A549 (cell line): ENCODE results near the gene CHURC1. TPM values are rescaled to one million over a fixed set of nuclear protein-coding genes. Genes with fewer than 3 reads are reported as not detected.
A peak's percentile ranks its signal among the peaks of the same experiment; 100 is the strongest.

Experiments used
- ATAC-seq, 2 experiments: fragments of 200-7000 bp in 1 of 2; fragments of >200 bp in 1 of 2; cut with Nextera tagmentation in 1 of 2; cut with Tn5 transposase in 1 of 2; 3 replicates each; pipeline versions ENCODE4 v1.8.0 to v1.9.1; 2018 to 2020; ENCODE audit warnings: mild to moderate bottlenecking in 1 of 2, moderate library complexity in 1 of 2
- CTCF ChIA-PET: fragments of 300-600 bp; sonication (Branson Sonifier 250); formaldehyde crosslinking; extraction: SDS; loops from one replicate; lab custom pipeline; 2021; ENCODE audit warnings: antibody characterized with exemption, inconsistent platforms; lab: Yijun Ruan, JAX
- POLR2A ChIA-PET: fragments of 350-600 bp; formaldehyde crosslinking; extraction: SDS; loops from one replicate; lab custom pipeline; 2021; ENCODE audit warnings: antibody characterized with exemption, inconsistent platforms; lab: Yijun Ruan, JAX
- DNase-seq, 2 experiments: peaks; one replicate each; pipeline versions ENCODE4 v3.0.0 to v3.0.0-alpha.2; 2011 to 2016; ENCODE audit warnings: low read depth in 1 of 2, low spot score in 1 of 2
- FAIRE-seq: peaks from 2 replicates; lab custom pipeline; 2011; peaks lifted over from hg19 to GRCh38; lab: Jason Lieb, UNC
- H3K27ac ChIP-seq, 2 experiments: fragments of >200 bp; sonication (Bioruptor Twin); formaldehyde crosslinking; 3 replicates each; pipeline ENCODE4 v1.5.1; 2016 to 2017
- H3K4me1 ChIP-seq: fragments of >200 bp; sonication (Bioruptor Twin); formaldehyde crosslinking; 3 replicates; pipeline ENCODE4 v1.6.1; 2016
- H3K4me2 ChIP-seq: fragments of >200 bp; sonication (Bioruptor Twin); formaldehyde crosslinking; 3 replicates; pipeline ENCODE4 v1.6.1; 2016
- H3K4me3 ChIP-seq: fragments of >200 bp; sonication (Bioruptor Twin); formaldehyde crosslinking; 3 replicates; pipeline ENCODE4 v1.5.1; 2016
- H3K9me3 ChIP-seq: fragments of >200 bp; sonication (Bioruptor Twin); formaldehyde crosslinking; 3 replicates; pipeline ENCODE4 v1.6.1; 2016
- BCL3 ChIP-seq: fragments of >200 bp; sonication (Bioruptor Twin); formaldehyde crosslinking; IDR thresholded peaks from 3 replicates; pipeline ENCODE4 v1.6.1; 2016
- CEBPB ChIP-seq, 2 experiments: fragments of >200 bp in 1 of 2; sonication (Bioruptor Twin) in 1 of 2; formaldehyde crosslinking in 1 of 2; IDR thresholded peaks; 2 replicates each; pipeline ENCODE4 v1.6.1; 2012 to 2016
- CHD2 ChIP-seq: fragments of 150-350 bp; IDR thresholded peaks from 2 replicates; pipeline ENCODE4 v1.6.1; 2014; ENCODE audit warnings: low read length; ENCODE audit not compliant: partially characterized antibody
- E2F6 ChIP-seq: IDR thresholded peaks from 2 replicates; pipeline ENCODE4 v1.6.1; 2012; ENCODE audit warnings: low read depth, borderline replicate concordance
- EP300 ChIP-seq, 2 experiments: fragments of >200 bp; sonication (Bioruptor Twin); formaldehyde crosslinking; IDR thresholded peaks; 2 replicates in 1 of 2; 3 replicates in 1 of 2; pipeline ENCODE4 v1.6.1; 2016 to 2017
- HEYL ChIP-seq: fragments of 250-450 bp; sonication (Bioruptor Pico); IDR thresholded peaks from 2 replicates; pipeline ENCODE4 v1.8.0; 2021; ENCODE audit warnings: mild to moderate bottlenecking, moderate library complexity
- HOXB13 ChIP-seq: fragments of 250-450 bp; sonication (Bioruptor Pico); IDR thresholded peaks from 2 replicates; pipeline ENCODE4 v1.5.0; 2020; ENCODE audit warnings: low read depth, mild to moderate bottlenecking, moderate library complexity
- JUN ChIP-seq, 2 experiments: fragments of >200 bp; sonication (Bioruptor Twin); formaldehyde crosslinking; IDR thresholded peaks; 2 replicates in 1 of 2; 3 replicates in 1 of 2; pipeline ENCODE4 v1.6.1; 2016 to 2017
- KDM1A ChIP-seq: fragments of 200-600 bp; sonication (generic); IDR thresholded peaks from 2 replicates; pipeline ENCODE4 v1.6.1; 2016; ENCODE audit warnings: low read depth, mild to moderate bottlenecking
- KDM5A ChIP-seq: fragments of 200-600 bp; sonication (generic); IDR thresholded peaks from 2 replicates; pipeline ENCODE4 v1.6.1; 2016; ENCODE audit warnings: antibody characterized with exemption, mild to moderate bottlenecking
- MAX ChIP-seq: IDR thresholded peaks from 2 replicates; pipeline ENCODE4 v1.6.1; 2012
- MAZ ChIP-seq: fragments of 150-350 bp; IDR thresholded peaks from 2 replicates; pipeline ENCODE4 v1.6.1; 2014; ENCODE audit warnings: antibody characterized with exemption, low read depth, low read length, borderline replicate concordance
- PBX3 ChIP-seq: IDR thresholded peaks from 2 replicates; pipeline ENCODE4 v1.6.1; 2012
- PHF8 ChIP-seq: fragments of 200-600 bp; sonication (generic); IDR thresholded peaks from 2 replicates; pipeline ENCODE4 v1.6.1; 2016; ENCODE audit warnings: low read depth, mild to moderate bottlenecking, antibody characterized with exemption, moderate library complexity, borderline replicate concordance
- POLR2A ChIP-seq: IDR thresholded peaks from 2 replicates; pipeline ENCODE4 v1.6.1; 2012; ENCODE audit warnings: mild to moderate bottlenecking, low read length
- POLR2AphosphoS2 ChIP-seq: conservative IDR thresholded peaks from 2 replicates; pipeline ENCODE4 v1.6.1; 2012; ENCODE audit warnings: low read length, improper control_type of control experiment, inconsistent platforms
- RARB ChIP-seq: fragments of 250-450 bp; sonication (Bioruptor Pico); IDR thresholded peaks from 2 replicates; pipeline ENCODE4 v1.8.0; 2021; ENCODE audit warnings: mild to moderate bottlenecking, moderate library complexity
- REST ChIP-seq: fragments of 200-600 bp; sonication (generic); IDR thresholded peaks from 2 replicates; pipeline ENCODE4 v1.6.1; 2016; ENCODE audit warnings: antibody characterized with exemption, mild to moderate bottlenecking, moderate library complexity
- RFX5 ChIP-seq: fragments of 450-650 bp; IDR thresholded peaks from 2 replicates; pipeline ENCODE4 v1.7.1; 2014; ENCODE audit warnings: antibody characterized with exemption, mild to moderate bottlenecking, moderate library complexity
- TFCP2L1 ChIP-seq: fragments of 250-450 bp; sonication (Bioruptor Pico); IDR thresholded peaks from 2 replicates; pipeline ENCODE4 v1.5.0; 2021; ENCODE audit warnings: mild to moderate bottlenecking
- ZFP36 ChIP-seq: fragments of 450-650 bp; IDR thresholded peaks from 2 replicates; pipeline ENCODE4 v1.6.1; 2014; ENCODE audit warnings: borderline replicate concordance; ENCODE audit not compliant: partially characterized antibody
- ZNF302 ChIP-seq: fragments of 250-450 bp; sonication (Bioruptor Pico); IDR thresholded peaks from 2 replicates; pipeline ENCODE4 v1.9.0; 2021; ENCODE audit warnings: inconsistent platforms, mild to moderate bottlenecking, moderate library complexity
- WGBS: methylation state at CpG from one replicate; pipeline ENCODE4 v1.1.6; 2017; ENCODE audit errors: missing lambda C conversion rate; 5-methylcytosine and 5-hydroxymethylcytosine counted together
- polyA minus RNA-seq: library from RNA; depleted of rRNA, polyadenylated mRNA; stranded (reverse); fragments of >200 nt; gene quantifications from 2 replicates; pipeline ENCODE4 v1.2.3, GENCODE V29; 2011; rRNA and poly(A)+ RNA removed
- polyA plus RNA-seq, 4 experiments: library from polyadenylated mRNA; depleted of rRNA in 3 of 4; stranded (reverse); fragments of >200 nt; fragmentation: RNase III in 1 of 4; extraction: RNeasy Plus Mini Kit Qiagen cat#74134 plus additional on column Dnase treatment in 1 of 4; gene quantifications; 2 replicates in 3 of 4; 3 replicates in 1 of 4; pipeline ENCODE4 v1.2.3, GENCODE V29; 2011 to 2017

Gene CHURC1
- polyA plus RNA-seq (2011; rRNA removed) (115 and 153 TPM in 2 replicates), polyA plus RNA-seq (2017; fragmentation: RNase III; extraction: RNeasy Plus Mini Kit Qiagen cat#74134 plus additional on column Dnase treatment) (150 to 151 TPM (median 151 TPM) in 3 replicates), polyA minus RNA-seq (26.9 and 35.6 TPM in 2 replicates)
- polyA plus RNA-seq (2012; cell fraction: cytosol; rRNA removed): 55.8 and 84.0 TPM in 2 replicates
- polyA plus RNA-seq (2012; cell fraction: nucleus; rRNA removed): 20.0 and 40.9 TPM in 2 replicates

GRCh38 chr14:64914237-64915028 is at the start of gene CHURC1:
TSS of gene CHURC1 (plus strand) at chr14:64914455. CDS start at chr14:64914496, 41 bp downstream.
- Histone ChIP-seq H3K4me3 (peak within 1 kb of the TSS; percentile 98), H3K4me1 (peaks cover 30% of the 10 kb centered on the region), H3K27ac (peak within 1 kb of the TSS; percentile 89 to 99), H3K9me3 (no peaks in the 10 kb centered on the region), H3K4me2 (peak within 1 kb of the TSS; percentile 82)
- ATAC-seq (peak; percentile 97 to 99), DNase-seq (peak; percentile 92 to 99), FAIRE-seq (peak; percentile 96)
- CTCF ChIA-PET: interaction anchor here (0.9 to 2.0 kb wide), 9 partner anchors 10 to 244 kb away, joined by 3 to 7 read pairs (median 3); no protein-coding TSS in a partner anchor
- 1% methylated on average over 36 of the region's 49 CpGs for WGBS
- POLR2A ChIA-PET: interaction anchor here (0.6 to 1.2 kb wide), 10 partner anchors 10 to 526 kb away, joined by 3 to 10 read pairs (median 4); partner anchors contain the start of genes FNTB and MTHFD1
- TF ChIP-seq KDM1A: no peak
- peak; percentile 65 to 88; a peak in 3 of 5 replicates for TF ChIP-seq JUN (IDR thresholded peaks at IDR 0.05)
- TF ChIP-seq POLR2AphosphoS2: no peak
- TF ChIP-seq KDM5A: peak; percentile 41
- no peak for TF ChIP-seq MAZ
- TF ChIP-seq PBX3: no peak
- peak; percentile 98 for TF ChIP-seq PHF8
- TF ChIP-seq BCL3: peak; percentile 85
- no peak for TF ChIP-seq RFX5
- TF ChIP-seq RARB (CRISPR knock-in tag): no peak
- TF ChIP-seq MAX: peak; percentile 43; the same call in 1 of the 2 replicates
- TF ChIP-seq CEBPB (IDR thresholded peaks at IDR 0.05): no peak
- TF ChIP-seq REST: peak; percentile 80
- TF ChIP-seq POLR2A: peak; percentile 89
- peak; percentile 92 for TF ChIP-seq CHD2

- Histone ChIP-seq H3K4me3 (no peak overlapping the region), H3K4me2 (no peak overlapping the region), H3K4me1 (no peaks in the 10 kb centered on the region), H3K27ac (no peak overlapping the region), H3K9me3 (no peaks in the 10 kb centered on the region)
- 41% methylated on average over 6 of the region's 6 CpGs for WGBS
- DNase-seq (no peak), FAIRE-seq (no peak), ATAC-seq (no peak)
- TF ChIP-seq KDM5A (no peak), CEBPB (IDR thresholded peaks at IDR 0.05) (no peak), BCL3 (no peak), E2F6 (no peak), TFCP2L1 (no peak), HEYL (CRISPR knock-in tag) (no peak), RFX5 (no peak), KDM1A (no peak), ZFP36 (no peak), HOXB13 (CRISPR knock-in tag) (no peak), ZNF302 (CRISPR knock-in tag) (no peak), EP300 (IDR thresholded peaks at IDR 0.05) (no peak)
- CTCF ChIA-PET: interaction anchor here (1.3 to 2.0 kb wide), 5 partner anchors 13 to 193 kb away, joined by 3 to 14 read pairs (median 7); no protein-coding TSS in a partner anchor
- POLR2A ChIA-PET: no interaction called here
These were observed 49.1 kb upstream of the CHURC1 start for GRCh38 chr14:64865109-64865508.
